Nephron progenitor cell (in vitro differentiated cells): Measurements from ENCODE around the gene CEP41.
A peak's percentile ranks its signal among the peaks of the same experiment; 100 is the strongest.
"Not testable (repeated sequence)": the region's sequence is repeated elsewhere in the genome, so short reads cannot be mapped to it uniquely, and the experiment has no call there.

Experiments used
- DNase-seq: peaks from one replicate; pipeline ENCODE4 v3.0.0; 2021
- H3K27ac Mint-ChIP-seq: 2 replicates; pipeline ENCODE4 v1.8.0; 2021; ENCODE audit warnings: mild to moderate bottlenecking, moderate library complexity, mixed read lengths
- H3K27me3 Mint-ChIP-seq: 2 replicates; pipeline ENCODE4 v1.8.0; 2021; ENCODE audit warnings: mild to moderate bottlenecking, low read depth, mixed read lengths; ENCODE audit not compliant: poor library complexity
- H3K36me3 Mint-ChIP-seq: 2 replicates; pipeline ENCODE4 v1.8.0; 2021; ENCODE audit warnings: low read depth, mixed read lengths
- H3K4me1 Mint-ChIP-seq: 2 replicates; pipeline ENCODE4 v1.8.0; 2021; ENCODE audit warnings: mixed read lengths
- H3K4me3 Mint-ChIP-seq: 2 replicates; pipeline ENCODE4 v1.8.0; 2021; ENCODE audit warnings: mild to moderate bottlenecking, moderate library complexity, mixed read lengths
- H3K9me3 Mint-ChIP-seq: 2 replicates; pipeline ENCODE4 v1.8.0; 2021; ENCODE audit warnings: mild to moderate bottlenecking, moderate library complexity, mixed read lengths
- CTCF ChIP-seq: fragments of 200-600 bp; sonication (generic); IDR thresholded peaks from 2 replicates; pipeline ENCODE4 v1.5.0; 2021; ENCODE audit warnings: antibody characterized with exemption

The CEP41 gene

GRCh38 chr7:130379532-130379920, 61.3 kb downstream of the CEP41 start:
- H3K4me1 Mint-ChIP-seq = peaks cover 49% of the 10 kb centered on the region
- peaks cover 34% of the 10 kb centered on the region for H3K9me3 Mint-ChIP-seq
- no peak for TF ChIP-seq CTCF
- peak; percentile 19 for DNase-seq
- H3K36me3 Mint-ChIP-seq = peaks cover 24% of the 10 kb centered on the region
- H3K4me3 Mint-ChIP-seq = no peak overlapping the region
- peak overlapping the region; percentile 98 for H3K27ac Mint-ChIP-seq
- no peaks in the 10 kb centered on the region for H3K27me3 Mint-ChIP-seq

- Mint-ChIP-seq H3K9me3 (peaks cover 34% of the 10 kb centered on the region), H3K36me3 (peaks cover 24% of the 10 kb centered on the region), H3K4me3 (peak overlapping the region; percentile 29), H3K4me1 (peaks cover 54% of the 10 kb centered on the region), H3K27ac (peak overlapping the region; percentile 98), H3K27me3 (no peaks in the 10 kb centered on the region)
- no peak for DNase-seq
- no peak for TF ChIP-seq CTCF
These were observed 61.8 kb downstream of the CEP41 start for GRCh38 chr7:130379019-130379418.

GRCh38 chr7:130377178-130377577, 63.6 kb downstream of the CEP41 start:
- peaks cover 38% of the 10 kb centered on the region for H3K9me3 Mint-ChIP-seq
- TF ChIP-seq CTCF = no peak
- H3K36me3 Mint-ChIP-seq = peaks cover 24% of the 10 kb centered on the region
- no peaks in the 10 kb centered on the region for H3K27me3 Mint-ChIP-seq
- no peak overlapping the region for H3K27ac Mint-ChIP-seq
- H3K4me3 Mint-ChIP-seq = no peak overlapping the region
- no peak for DNase-seq
- peaks cover 72% of the 10 kb centered on the region for H3K4me1 Mint-ChIP-seq

GRCh38 chr7:130376461-130376860, 64.4 kb downstream of the CEP41 start:
- H3K27ac Mint-ChIP-seq, DNase-seq, H3K4me3 Mint-ChIP-seq, H3K27me3 Mint-ChIP-seq: not testable (repeated sequence)
- Mint-ChIP-seq H3K9me3 (peaks cover 43% of the 10 kb centered on the region), H3K36me3 (peaks cover 29% of the 10 kb centered on the region), H3K4me1 (peaks cover 71% of the 10 kb centered on the region)

GRCh38 chr7:130374507-130374906, 66.3 kb downstream of the CEP41 start:
- H3K4me3 Mint-ChIP-seq = no peak overlapping the region
- H3K27me3 Mint-ChIP-seq = no peaks in the 10 kb centered on the region
- peak overlapping the region; percentile 100 for H3K27ac Mint-ChIP-seq
- no peak for DNase-seq
- peaks cover 29% of the 10 kb centered on the region for H3K36me3 Mint-ChIP-seq
- no peak for TF ChIP-seq CTCF
- peaks cover 66% of the 10 kb centered on the region for H3K4me1 Mint-ChIP-seq
- H3K9me3 Mint-ChIP-seq = peaks cover 43% of the 10 kb centered on the region

- no peak for TF ChIP-seq CTCF
- Mint-ChIP-seq H3K36me3 (peaks cover 26% of the 10 kb centered on the region), H3K4me3 (no peak overlapping the region), H3K9me3 (peaks cover 32% of the 10 kb centered on the region), H3K27me3 (no peaks in the 10 kb centered on the region), H3K4me1 (peaks cover 73% of the 10 kb centered on the region), H3K27ac (peak overlapping the region; percentile 100)
- no peak for DNase-seq
These were observed 68.2 kb downstream of the CEP41 start for GRCh38 chr7:130372402-130373165.
